AG20443 (cell line): Measurements from ENCODE around the gene ZNF827.
A peak's percentile ranks its signal among the peaks of the same experiment; 100 is the strongest.

Experiments
- DNase-seq: peaks from one replicate; pipeline ENCODE4 v3.0.0; 2012; ENCODE audit warnings: low spot score, mixed read lengths

ZNF827 gene

DNA sequence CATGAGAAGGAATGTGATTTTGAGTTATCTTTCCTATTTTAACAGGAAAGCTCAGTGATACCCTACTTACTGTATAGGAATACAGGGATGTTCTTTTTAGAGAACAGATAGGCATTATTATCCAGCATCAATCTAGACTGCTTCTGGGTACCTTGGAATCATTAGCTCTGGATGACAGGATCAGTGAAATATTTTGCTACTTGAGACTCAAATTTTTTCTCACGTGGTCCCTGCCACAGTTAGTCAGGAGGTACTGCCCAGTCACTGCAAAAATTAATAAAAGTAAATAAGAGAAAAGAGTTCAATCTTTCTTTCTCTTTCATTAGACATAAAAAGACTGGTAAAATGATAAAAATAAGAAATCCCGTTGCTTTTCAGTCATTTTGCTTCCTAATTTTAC lies 5.5 kb downstream of the ZNF827 start:
- DNase-seq, result peak; percentile 32

DNA sequence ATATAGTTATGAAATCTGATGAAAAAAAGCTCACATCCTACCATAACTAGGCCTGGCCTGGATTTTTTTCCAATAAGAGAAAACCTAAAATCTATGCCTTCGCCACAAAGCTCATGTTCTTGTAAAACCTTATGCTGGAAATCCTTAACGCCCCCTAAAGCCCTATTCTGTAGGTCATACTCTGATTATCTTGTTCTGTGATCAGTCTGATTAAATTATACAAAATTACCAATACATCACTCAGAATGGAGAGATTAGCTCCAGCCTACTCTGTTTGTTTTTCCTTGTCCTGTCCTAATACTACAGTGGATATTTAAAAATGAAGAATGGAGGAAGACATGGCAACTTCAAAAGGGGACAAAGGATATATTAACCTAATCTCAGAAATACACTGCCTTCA lies 7.2 kb downstream of the ZNF827 start:
- no peak for DNase-seq

- DNase-seq, result no peak
Observed at GRCh38 chr4:145930592-145930991, 8.0 kb downstream of the ZNF827 start.

- DNase-seq, result no peak
Observed at GRCh38 chr4:145929415-145930178, 9.0 kb downstream of the ZNF827 start.

DNA sequence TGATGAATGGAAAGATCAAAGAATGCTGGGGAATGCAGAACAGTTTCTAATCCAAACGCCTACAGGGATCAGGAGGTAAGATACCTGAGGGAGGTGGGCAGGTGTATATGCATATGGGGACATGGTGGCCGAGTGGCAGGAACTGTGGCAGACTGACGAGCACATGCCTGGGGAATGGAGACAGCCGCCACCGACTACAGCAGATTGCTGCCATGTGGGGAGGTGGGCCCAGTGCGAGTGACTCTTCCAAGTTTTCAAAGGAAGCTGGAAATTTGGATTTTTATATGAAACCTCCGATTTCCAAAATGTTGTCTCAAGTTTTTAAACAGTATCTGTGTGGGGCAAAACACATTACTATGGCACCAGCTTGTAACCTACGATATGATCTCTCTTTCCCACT lies 9.9 kb downstream of the ZNF827 start:
- no peak for DNase-seq

DNA sequence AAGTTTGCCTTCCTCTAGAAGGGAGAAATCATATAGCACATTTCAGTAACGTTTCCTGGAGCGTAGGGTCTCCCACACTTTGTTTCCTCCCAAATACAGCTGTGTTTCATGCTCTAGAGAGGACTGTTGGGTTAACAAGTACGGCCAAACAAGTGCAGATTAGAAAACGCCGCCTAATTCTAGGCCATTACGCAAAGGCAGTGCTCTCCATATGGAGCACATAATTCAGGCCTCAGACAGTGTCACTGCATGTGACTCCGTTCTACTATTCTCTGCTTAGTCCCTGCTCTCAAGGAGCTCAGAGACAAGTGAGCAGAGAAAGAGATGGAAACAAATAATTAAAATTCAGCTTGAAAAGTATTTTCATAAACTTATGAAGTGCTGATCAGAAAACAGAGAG lies 11.6 kb downstream of the ZNF827 start:
- DNase-seq, result no peak

- no peak for DNase-seq
Observed at GRCh38 chr4:145921231-145921630, 17.4 kb downstream of the ZNF827 start.

DNA sequence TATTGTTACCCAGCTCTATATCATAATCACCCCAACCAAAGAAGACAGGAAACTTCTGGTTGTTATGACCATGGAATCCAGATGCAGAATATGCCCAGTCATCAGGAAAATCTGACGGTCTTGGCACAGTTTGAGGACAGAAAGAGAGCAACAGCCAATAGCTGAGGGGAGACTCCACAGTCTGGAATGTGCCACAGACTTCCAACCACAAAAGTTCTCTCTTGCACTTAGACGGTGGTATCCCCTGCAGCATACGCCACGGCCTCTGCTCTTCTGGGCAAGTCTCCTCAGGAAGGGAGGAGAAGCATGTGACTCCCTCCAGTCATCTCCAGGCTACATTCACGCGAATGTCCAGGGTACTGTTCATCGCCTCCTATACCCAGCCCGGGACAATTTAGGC lies 18.4 kb downstream of the ZNF827 start:
- DNase-seq, result peak; percentile 94

- no peak for DNase-seq
Observed at GRCh38 chr4:145912376-145912775, 26.2 kb downstream of the ZNF827 start.

DNA sequence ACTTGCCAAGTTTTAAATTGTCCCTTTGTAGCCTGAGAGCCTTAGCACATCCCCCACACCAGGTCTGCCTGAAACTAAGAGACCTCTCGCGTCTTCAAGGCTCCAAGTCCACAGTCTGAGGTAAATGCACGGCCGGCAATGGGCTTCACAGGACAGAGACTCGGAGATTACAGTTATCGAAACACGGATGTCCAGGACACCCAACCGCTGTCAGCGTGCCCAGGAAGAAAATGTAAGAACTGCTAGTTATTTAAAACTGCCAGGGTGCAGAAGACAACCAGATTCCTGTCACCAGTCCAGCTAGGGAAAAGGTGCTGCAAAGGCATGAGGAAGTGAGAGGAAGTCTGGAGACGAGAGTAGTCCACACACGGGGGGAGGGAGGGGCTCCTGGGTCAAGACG lies 28.9 kb downstream of the ZNF827 start:
- DNase-seq, result no peak

DNA sequence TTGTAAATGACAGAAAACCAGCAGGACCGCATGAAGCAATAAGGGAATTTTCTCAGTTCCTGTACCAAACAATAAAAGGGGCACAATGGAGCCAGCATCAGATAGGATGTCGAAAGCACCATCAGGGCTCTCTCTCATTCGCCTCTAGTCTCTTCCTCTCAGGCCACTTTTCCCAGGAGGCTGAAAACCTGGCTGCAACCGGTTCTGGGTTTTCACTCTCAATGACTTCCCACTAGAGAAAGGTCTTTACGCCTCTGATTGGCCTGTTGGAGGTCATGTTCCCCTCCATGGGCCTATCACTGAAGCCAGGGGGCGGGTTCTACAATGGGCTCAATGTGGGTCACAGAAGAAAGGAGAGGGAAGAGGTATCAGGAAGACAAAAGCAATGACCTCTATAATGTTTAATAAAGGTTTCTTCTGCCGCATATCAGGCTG lies 29.3 kb downstream of the ZNF827 start:
- no peak for DNase-seq

DNA sequence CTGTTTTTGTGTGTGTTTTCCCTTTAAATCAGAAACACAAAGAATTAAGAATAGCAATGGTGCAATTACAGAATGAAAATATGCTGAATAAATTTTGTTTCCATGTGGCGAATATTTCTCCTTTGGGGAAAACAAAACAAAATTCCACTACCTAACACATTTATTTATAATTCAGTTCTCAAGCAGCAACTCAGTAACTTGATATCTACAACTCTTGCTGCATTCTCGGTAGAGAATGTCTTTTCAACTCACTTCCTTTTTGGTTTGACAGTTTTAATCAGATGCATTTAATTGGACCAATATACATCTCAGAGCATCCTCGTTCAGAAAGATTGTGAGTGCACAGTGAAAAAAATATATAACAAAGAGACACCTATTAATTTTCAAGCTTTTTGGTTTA lies 30.8 kb downstream of the ZNF827 start:
- DNase-seq, result peak; percentile 22

GRCh38 chr4:145907390-145907789 lies 31.2 kb downstream of the ZNF827 start:
- peak; percentile 18 for DNase-seq

- no peak for DNase-seq
Observed at GRCh38 chr4:145904413-145905177, 34.0 kb downstream of the ZNF827 start.

GRCh38 chr4:145902522-145902921 lies 36.1 kb downstream of the ZNF827 start:
- no peak for DNase-seq

GRCh38 chr4:145899886-145900460 lies 38.6 kb downstream of the ZNF827 start:
- DNase-seq, result no peak

DNA sequence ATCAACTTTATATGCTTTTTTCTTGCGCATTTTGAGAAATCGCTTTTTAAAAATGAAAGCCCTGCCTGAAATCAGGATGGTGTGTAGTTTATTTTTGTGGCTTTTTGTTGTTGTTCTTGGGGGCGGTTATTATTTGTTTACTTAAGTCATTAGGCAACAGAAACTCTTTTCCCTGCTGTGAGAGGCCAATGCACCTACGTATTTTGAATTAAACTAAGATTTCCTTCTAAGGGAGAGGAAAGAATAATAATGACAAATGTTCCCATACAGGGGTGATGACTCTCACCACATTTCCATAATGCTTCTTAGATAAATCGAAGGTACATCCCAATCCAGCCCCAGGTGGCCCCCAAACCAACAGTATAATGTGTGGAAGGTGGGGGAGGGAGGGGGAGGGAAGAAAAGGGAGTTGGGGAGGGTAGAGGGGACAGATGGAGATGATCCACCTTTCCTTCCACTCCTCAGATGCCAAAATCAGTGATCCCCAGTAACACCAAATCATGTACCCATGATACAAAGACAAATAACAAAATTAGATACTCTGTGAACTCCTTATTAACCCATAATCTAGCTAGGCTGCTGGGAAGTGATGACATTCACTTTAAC lies 39.6 kb downstream of the ZNF827 start:
- no peak for DNase-seq

- no peak for DNase-seq
Observed at GRCh38 chr4:145898466-145898865, 40.2 kb downstream of the ZNF827 start.

GRCh38 chr4:145895056-145895455 lies 43.6 kb downstream of the ZNF827 start:
- no peak for DNase-seq

GRCh38 chr4:145891958-145892357 lies 46.7 kb downstream of the ZNF827 start:
- no peak for DNase-seq

- no peak for DNase-seq
Observed at GRCh38 chr4:145890689-145891088, 47.9 kb downstream of the ZNF827 start.

DNA sequence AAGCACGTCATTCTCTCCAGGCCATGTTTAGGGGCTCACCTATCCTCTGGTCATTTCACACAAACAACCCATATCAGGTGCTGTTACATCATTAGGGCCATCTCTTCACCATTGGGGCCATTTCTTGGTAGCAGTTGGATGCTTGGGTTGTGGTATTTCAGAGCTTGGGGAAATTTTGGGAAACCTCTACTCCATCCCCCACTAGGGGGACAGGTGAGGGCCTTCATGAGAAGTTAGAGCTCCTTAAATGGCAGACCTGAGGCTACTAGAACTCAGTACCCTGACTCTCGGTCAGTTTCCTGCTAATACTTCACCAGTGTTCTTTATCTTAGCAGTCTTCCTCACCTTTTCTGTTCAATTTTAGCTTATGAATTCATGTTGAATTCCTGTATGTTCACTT lies 50.2 kb downstream of the ZNF827 start:
- no peak for DNase-seq
